CD4-positive, alpha-beta T cell (primary cell): ENCODE results near the gene MCU. TPM values are rescaled to one million over a fixed set of nuclear protein-coding genes. Genes with fewer than 3 reads are reported as not detected.

Experiments used
- ATAC-seq: fragments of 200-7000 bp; cut with Tn5 transposase; one replicate; pipeline ENCODE4 v1.10.0; 2022; ENCODE audit warnings: mild to moderate bottlenecking; ENCODE audit not compliant: poor library complexity
- CTCF ChIA-PET: fragments of 350-600 bp; sonication (Branson Sonifier 250); formaldehyde crosslinking; loops from one replicate; lab custom pipeline; 2021; ENCODE audit warnings: antibody characterized with exemption, inconsistent platforms; lab: Charles Lee
- POLR2A ChIA-PET: fragments of 350-600 bp; sonication (Branson Sonifier 250); formaldehyde crosslinking; loops from one replicate; lab custom pipeline; 2021; ENCODE audit warnings: antibody characterized with exemption, inconsistent platforms; lab: Charles Lee
- DNase-seq, 14 experiments: peaks; one replicate each; pipeline ENCODE4 v3.0.0-alpha.2; 2013 to 2020; ENCODE audit warnings: mixed read lengths in 2 of 14
- H3K27ac ChIP-seq, 2 donors: one replicate each; pipeline versions ENCODE4 v1.5.1 to v1.7.0; 2013; ENCODE audit warnings: low read length in 2 of 2, low read depth in 1 of 2, mild to moderate bottlenecking in 1 of 2
- H3K27me3 ChIP-seq, 2 experiments: 1 replicate in 1 of 2; 2 replicates in 1 of 2; pipeline versions ENCODE4 v1.6.1 to v1.7.0; 2013; ENCODE audit warnings: low read length in 2 of 2, control low read depth in 1 of 2, mild to moderate bottlenecking in 1 of 2, moderate library complexity in 1 of 2; ENCODE audit not compliant: insufficient read depth in 2 of 2, control insufficient read depth in 1 of 2
- H3K36me3 ChIP-seq: one replicate; pipeline ENCODE4 v1.6.1; 2013; ENCODE audit warnings: low read length, control low read depth; ENCODE audit not compliant: insufficient read depth
- H3K4me1 ChIP-seq: one replicate; pipeline ENCODE4 v1.6.1; 2013; ENCODE audit warnings: low read length, control low read depth; ENCODE audit not compliant: insufficient read depth
- H3K4me3 ChIP-seq: one replicate; pipeline ENCODE4 v1.5.1; 2013; ENCODE audit warnings: mild to moderate bottlenecking, low read length, moderate library complexity
- H3K9me3 ChIP-seq, 2 experiments: 1 replicate in 1 of 2; 2 replicates in 1 of 2; pipeline versions ENCODE4 v1.6.1 to v1.7.0; 2013; ENCODE audit warnings: low read length in 2 of 2, mild to moderate bottlenecking in 2 of 2, control low read depth in 1 of 2, moderate library complexity in 1 of 2; ENCODE audit not compliant: control insufficient read depth in 1 of 2, insufficient read depth in 1 of 2
- H3K27ac Mint-ChIP-seq: one replicate; pipeline ENCODE4 v1.8.0; 2020; ENCODE audit warnings: mixed read lengths
- H3K27me3 Mint-ChIP-seq: one replicate; pipeline ENCODE4 v1.8.0; 2021; ENCODE audit warnings: mixed read lengths
- H3K36me3 Mint-ChIP-seq: one replicate; pipeline ENCODE4 v1.8.0; 2021; ENCODE audit warnings: low read depth, mixed read lengths
- H3K4me1 Mint-ChIP-seq: one replicate; pipeline ENCODE4 v1.8.0; 2021; ENCODE audit warnings: low read depth, mixed read lengths
- H3K4me3 Mint-ChIP-seq: one replicate; pipeline ENCODE4 v1.8.0; 2020; ENCODE audit warnings: mild to moderate bottlenecking, mixed read lengths
- H3K9me3 Mint-ChIP-seq: one replicate; pipeline ENCODE4 v1.8.0; 2020; ENCODE audit warnings: mixed read lengths
- intact Hi-C, 2 experiments: fragments of 100-400 bp; cut with DNase I in 1 of 2; cut with micrococcal nuclease in 1 of 2; formaldehyde crosslinking; loops; one replicate each; pipeline versions ENCODE4 v1.15.1 to v1.9.0; 2023 to 2025; cut with DNase I, micrococcal nuclease
- total RNA-seq, 174 experiments: library from RNA in 2 of 174; stranded (reverse) in 2 of 174; gene quantifications; one replicate each; pipeline ENCODE4 v1.2.3 and lab custom pipeline; 2021 to 2026
- TF ChIP-seq, protein P1 (sequence below): fragments of 200-600 bp; IDR thresholded peaks from one replicate; pipeline ENCODE4 v1.8.0; 2022; ENCODE audit warnings: antibody characterized with exemption, mild to moderate bottlenecking

Gene MCU
- total RNA-seq, 2 experiments from 2014 or later: 10.3 to 12.0 TPM

DNA sequence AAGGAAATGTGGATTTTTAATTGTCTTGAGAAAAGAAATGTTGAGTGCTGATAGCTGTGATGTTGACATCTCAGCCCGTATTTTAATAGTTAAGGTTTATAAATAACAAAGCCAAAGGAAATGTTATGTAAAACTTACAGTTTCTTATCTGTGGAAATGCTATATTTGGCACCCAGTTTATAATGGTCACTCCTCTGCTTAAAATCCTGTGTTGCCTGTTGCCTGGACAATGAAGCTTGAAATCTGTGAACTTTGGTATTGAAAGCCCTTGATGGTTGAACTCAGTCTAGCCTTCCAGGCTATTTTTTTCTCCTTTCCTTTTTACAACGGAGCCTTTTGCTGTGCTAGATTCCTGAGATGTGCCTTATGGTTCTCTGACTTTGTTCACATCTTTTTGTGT is 46.5 kb downstream of the MCU start:
- Histone ChIP-seq H3K36me3 (no peaks in the 10 kb centered on the region), H3K4me3 (no peak overlapping the region), H3K9me3 (no peaks in the 10 kb centered on the region), H3K27me3 (no peaks in the 10 kb centered on the region), H3K27ac (no peak overlapping the region), H3K4me1 (no peaks in the 10 kb centered on the region)
- intact Hi-C loops: no loop called here
- Mint-ChIP-seq H3K27me3 (no peaks in the 10 kb centered on the region), H3K9me3 (no peaks in the 10 kb centered on the region), H3K4me3 (no peak overlapping the region), H3K4me1 (no peaks in the 10 kb centered on the region), H3K27ac (no peak overlapping the region), H3K36me3 (no peaks in the 10 kb centered on the region)
- DNase-seq: no peak
- TF ChIP-seq, protein P1, sequence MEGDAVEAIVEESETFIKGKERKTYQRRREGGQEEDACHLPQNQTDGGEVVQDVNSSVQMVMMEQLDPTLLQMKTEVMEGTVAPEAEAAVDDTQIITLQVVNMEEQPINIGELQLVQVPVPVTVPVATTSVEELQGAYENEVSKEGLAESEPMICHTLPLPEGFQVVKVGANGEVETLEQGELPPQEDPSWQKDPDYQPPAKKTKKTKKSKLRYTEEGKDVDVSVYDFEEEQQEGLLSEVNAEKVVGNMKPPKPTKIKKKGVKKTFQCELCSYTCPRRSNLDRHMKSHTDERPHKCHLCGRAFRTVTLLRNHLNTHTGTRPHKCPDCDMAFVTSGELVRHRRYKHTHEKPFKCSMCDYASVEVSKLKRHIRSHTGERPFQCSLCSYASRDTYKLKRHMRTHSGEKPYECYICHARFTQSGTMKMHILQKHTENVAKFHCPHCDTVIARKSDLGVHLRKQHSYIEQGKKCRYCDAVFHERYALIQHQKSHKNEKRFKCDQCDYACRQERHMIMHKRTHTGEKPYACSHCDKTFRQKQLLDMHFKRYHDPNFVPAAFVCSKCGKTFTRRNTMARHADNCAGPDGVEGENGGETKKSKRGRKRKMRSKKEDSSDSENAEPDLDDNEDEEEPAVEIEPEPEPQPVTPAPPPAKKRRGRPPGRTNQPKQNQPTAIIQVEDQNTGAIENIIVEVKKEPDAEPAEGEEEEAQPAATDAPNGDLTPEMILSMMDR: no peak
- POLR2A ChIA-PET: no interaction called here
- CTCF ChIA-PET: no interaction called here
- ATAC-seq: no peak

DNA sequence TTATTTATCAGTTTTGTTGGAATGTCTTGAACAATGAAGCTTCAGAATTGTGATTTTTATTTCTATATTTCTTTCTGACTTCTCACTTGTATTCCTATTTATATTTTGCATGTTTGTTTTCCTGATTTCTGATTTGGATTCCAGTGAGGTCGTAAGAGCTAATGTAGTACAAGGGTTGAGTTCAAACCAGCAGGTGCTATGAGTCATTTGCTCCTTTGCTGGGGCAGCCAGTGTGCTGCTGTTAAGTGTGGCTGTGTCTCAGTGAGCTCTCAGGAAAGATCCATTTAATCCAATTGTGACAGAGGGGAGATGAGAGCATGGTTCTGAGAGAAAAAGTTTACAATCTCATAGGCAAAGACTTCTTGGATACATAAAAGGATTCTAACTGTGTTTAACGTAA is 48.6 kb downstream of the MCU start:
- Mint-ChIP-seq H3K4me3 (no peak overlapping the region), H3K9me3 (no peaks in the 10 kb centered on the region), H3K4me1 (no peaks in the 10 kb centered on the region), H3K36me3 (no peaks in the 10 kb centered on the region), H3K27me3 (no peaks in the 10 kb centered on the region), H3K27ac (no peak overlapping the region)
- Histone ChIP-seq H3K27ac (no peak overlapping the region), H3K36me3 (no peaks in the 10 kb centered on the region), H3K4me3 (no peak overlapping the region), H3K4me1 (no peaks in the 10 kb centered on the region), H3K27me3 (no peaks in the 10 kb centered on the region), H3K9me3 (no peaks in the 10 kb centered on the region)
- intact Hi-C loops: no loop called here
- DNase-seq: no peak
- TF ChIP-seq, protein P1: no peak
- POLR2A ChIA-PET: no interaction called here
- CTCF ChIA-PET: no interaction called here
- ATAC-seq: no peak

- H3K27ac Mint-ChIP-seq: no peak overlapping the region
- Histone ChIP-seq H3K27ac (no peak overlapping the region), H3K4me3 (no peak overlapping the region), H3K27me3 (no peaks in the 10 kb centered on the region), H3K4me1 (no peaks in the 10 kb centered on the region), H3K9me3 (no peaks in the 10 kb centered on the region), H3K36me3 (no peaks in the 10 kb centered on the region)
- intact Hi-C loops: no loop called here
- no peak for ATAC-seq
- ChIA-PET POLR2A (no interaction called here), CTCF (no interaction called here)
- TF ChIP-seq, protein P1: no peak
- no peaks in the 10 kb centered on the region for H3K9me3 Mint-ChIP-seq
- no peak overlapping the region for H3K4me3 Mint-ChIP-seq
- H3K36me3 Mint-ChIP-seq: no peaks in the 10 kb centered on the region
- H3K4me1 Mint-ChIP-seq: no peaks in the 10 kb centered on the region
- H3K27me3 Mint-ChIP-seq: no peaks in the 10 kb centered on the region
- DNase-seq: no peak
Measured at GRCh38 chr10:72742092-72742491, 50.1 kb downstream of the MCU start.
